CD14-positive monocyte (primary cell): ENCODE measurements around the gene SESN2. TPM values are rescaled to one million over a fixed set of nuclear protein-coding genes. Genes with fewer than 3 reads are reported as not detected.

Experiments used
- DNase-seq, 3 donors: peaks; one replicate each; pipeline ENCODE4 v3.0.0-alpha.2; 2011 to 2022
- H2AFZ ChIP-seq: 2 replicates; pipeline ENCODE4 v1.6.0; 2012; ENCODE audit warnings: mild to moderate bottlenecking, low read depth, low read length, inconsistent platforms; ENCODE audit not compliant: insufficient read depth, poor library complexity, severe bottlenecking
- H3K27ac ChIP-seq, 2 donors: 1 replicate in 1 of 2; 2 replicates in 1 of 2; pipeline ENCODE4 v1.5.1; 2012 to 2013; ENCODE audit warnings: low read length in 2 of 2, control low read depth in 1 of 2, inconsistent platforms in 1 of 2, low read depth in 1 of 2, mild to moderate bottlenecking in 1 of 2
- H3K27me3 ChIP-seq, 2 donors: one replicate each; pipeline versions ENCODE4 v1.6.0 to v1.6.1; 2011 to 2013; ENCODE audit warnings: low read length in 2 of 2; ENCODE audit not compliant: control insufficient read depth in 2 of 2, insufficient read depth in 2 of 2
- H3K36me3 ChIP-seq, 2 donors: replicated peaks in 1 of 2; 1 replicate in 1 of 2; 2 replicates in 1 of 2; pipeline versions ENCODE4 v1.5.1 to v1.6.1; 2012 to 2013; ENCODE audit warnings: low read length in 2 of 2, control low read depth in 1 of 2, inconsistent platforms in 1 of 2, mild to moderate bottlenecking in 1 of 2; ENCODE audit not compliant: insufficient read depth in 2 of 2, control insufficient read depth in 1 of 2
- H3K4me1 ChIP-seq, 2 donors: 1 replicate in 1 of 2; 2 replicates in 1 of 2; pipeline versions ENCODE4 v1.5.1 to v1.6.1; 2012 to 2013; ENCODE audit warnings: low read length in 2 of 2, control low read depth in 1 of 2, inconsistent platforms in 1 of 2, mild to moderate bottlenecking in 1 of 2, moderate library complexity in 1 of 2; ENCODE audit not compliant: insufficient read depth in 2 of 2, control insufficient read depth in 1 of 2
- H3K4me2 ChIP-seq: replicated peaks from 2 replicates; pipeline ENCODE3; 2012; ENCODE audit warnings: low read length, moderate library complexity, mild to moderate bottlenecking; ENCODE audit not compliant: poor library complexity, severe bottlenecking; ENCODE audit errors: extremely low read depth
- H3K4me3 ChIP-seq, 3 experiments: fragments of 200-600 bp in 1 of 3; sonication (generic) in 1 of 3; replicated peaks in 1 of 3; 1 replicate in 2 of 3; 2 replicates in 1 of 3; pipeline ENCODE4 v1.5.1; 2011 to 2013; ENCODE audit warnings: low read length in 3 of 3, mild to moderate bottlenecking in 3 of 3, control low read depth in 2 of 3, low read depth in 2 of 3, inconsistent platforms in 1 of 3, moderate library complexity in 1 of 3
- H3K79me2 ChIP-seq: 2 replicates; pipeline ENCODE4 v1.6.0; 2012; ENCODE audit warnings: mild to moderate bottlenecking, control low read depth, inconsistent platforms, low read length, moderate library complexity; ENCODE audit not compliant: insufficient read depth
- H3K9ac ChIP-seq: 2 replicates; pipeline ENCODE4 v1.6.0; 2017; ENCODE audit warnings: low read length, mild to moderate bottlenecking; ENCODE audit not compliant: insufficient read depth, poor library complexity, severe bottlenecking
- H3K9me3 ChIP-seq, 2 donors: replicated peaks in 1 of 2; 1 replicate in 1 of 2; 2 replicates in 1 of 2; pipeline versions ENCODE4 v1.5.1 to v1.6.1; 2012 to 2013; ENCODE audit warnings: low read length in 2 of 2, control low read depth in 1 of 2; ENCODE audit not compliant: control insufficient read depth in 1 of 2, insufficient read depth in 1 of 2
- H4K20me1 ChIP-seq: 2 replicates; pipeline ENCODE4 v1.6.0; 2012; ENCODE audit warnings: mild to moderate bottlenecking, low read length, control low read depth, moderate library complexity; ENCODE audit not compliant: insufficient read depth
- H3K27ac Mint-ChIP-seq, 7 donors: one replicate each; pipeline ENCODE4 v1.8.0; 2020; ENCODE audit warnings: mild to moderate bottlenecking in 7 of 7, mixed read lengths in 7 of 7, moderate library complexity in 6 of 7, inconsistent platforms in 2 of 7
- H3K27me3 Mint-ChIP-seq, 3 donors: one replicate each; pipeline ENCODE4 v1.8.0; 2021 to 2022; ENCODE audit warnings: low read depth in 3 of 3, mild to moderate bottlenecking in 3 of 3, mixed read lengths in 3 of 3, moderate library complexity in 3 of 3, inconsistent platforms in 1 of 3
- H3K36me3 Mint-ChIP-seq, 2 donors: one replicate each; pipeline ENCODE4 v1.8.0; 2020; ENCODE audit warnings: mixed read lengths in 2 of 2, inconsistent platforms in 1 of 2, mild to moderate bottlenecking in 1 of 2
- H3K4me1 Mint-ChIP-seq: one replicate; pipeline ENCODE4 v1.8.0; 2020; ENCODE audit warnings: mild to moderate bottlenecking, mixed read lengths
- H3K4me3 Mint-ChIP-seq, 2 donors: one replicate each; pipeline ENCODE4 v1.8.0; 2020; ENCODE audit warnings: mild to moderate bottlenecking in 2 of 2, mixed read lengths in 2 of 2, moderate library complexity in 1 of 2
- H3K9me3 Mint-ChIP-seq, 7 donors: one replicate each; pipeline ENCODE4 v1.8.0; 2020 to 2022; ENCODE audit warnings: mixed read lengths in 7 of 7, mild to moderate bottlenecking in 6 of 7, moderate library complexity in 6 of 7, inconsistent platforms in 2 of 7
- CTCF ChIP-seq: fragments of 200-600 bp; IDR thresholded peaks from one replicate; pipeline ENCODE4 v1.8.0; 2022; ENCODE audit warnings: antibody characterized with exemption, mild to moderate bottlenecking
- WGBS: methylation state at CpG from one replicate; pipeline ENCODE4 v1.1.5; 2013; ENCODE audit warnings: missing lambda C conversion rate; ENCODE audit not compliant: insufficient coverage; 5-methylcytosine and 5-hydroxymethylcytosine counted together
- intact Hi-C, 2 donors: fragments of 100-400 bp; cut with micrococcal nuclease; formaldehyde crosslinking; loops; one replicate each; pipeline versions ENCODE4 v1.15.0 to v1.15.1; 2023
- polyA plus RNA-seq, 3 donors: library from polyadenylated mRNA; depleted of rRNA in 1 of 3; unstranded in 2 of 3; stranded (reverse) in 1 of 3; fragments of 300-500 nt in 2 of 3; fragments of >200 nt in 1 of 3; fragmentation: Illumina TruSeq in 2 of 3; gene quantifications; 1 replicate in 2 of 3; 2 replicates in 1 of 3; pipeline ENCODE4 v1.2.3, GENCODE V29; 2012 to 2021

Gene SESN2
- polyA plus RNA-seq, 3 donors = 5.0 to 15.7 (median 5.1) TPM

- no peak for DNase-seq
- Histone ChIP-seq H3K27me3 (no peaks in the 10 kb centered on the region), H3K4me2 (no peak overlapping the region), H3K36me3 (peaks cover 0 to 9% of the 10 kb centered on the region in 2 donors), H3K9me3 (no peaks in the 10 kb centered on the region), H3K79me2 (peaks cover 24% of the 10 kb centered on the region), H3K4me1 (peaks cover 39 to 42% of the 10 kb centered on the region in 2 donors), H3K27ac (no peak overlapping the region), H3K4me3 (no peak overlapping the region), H2AFZ (no peak overlapping the region), H4K20me1 (no peaks in the 10 kb centered on the region), H3K9ac (no peak overlapping the region)
- intact Hi-C loops = no loop called here
- peaks cover 21% of the 10 kb centered on the region for H3K4me1 Mint-ChIP-seq
- peaks cover 0 to 2% (median 0%) of the 10 kb centered on the region in 3 donors for H3K27me3 Mint-ChIP-seq
- no peak for TF ChIP-seq CTCF
- H3K9me3 Mint-ChIP-seq = no peaks in the 10 kb centered on the region
- H3K4me3 Mint-ChIP-seq = no peak overlapping the region
- no peak overlapping the region for H3K27ac Mint-ChIP-seq
- 100% methylated on average over 1 of the region's 4 CpGs for WGBS
- H3K36me3 Mint-ChIP-seq = peaks cover 2 to 4% of the 10 kb centered on the region in 2 donors
Observed at GRCh38 chr1:28240024-28240423, 19.3 kb upstream of the SESN2 start.

GRCh38 chr1:28241638-28242241 is 17.6 kb upstream of the SESN2 start:
- H3K4me3 Mint-ChIP-seq = no peak overlapping the region
- Histone ChIP-seq H3K4me2 (no peak overlapping the region), H3K4me3 (no peak overlapping the region), H3K9ac (no peak overlapping the region), H3K79me2 (peaks cover 15% of the 10 kb centered on the region), H3K27me3 (no peaks in the 10 kb centered on the region), H3K36me3 (peaks cover 0 to 9% of the 10 kb centered on the region in 2 donors), H2AFZ (no peak overlapping the region), H3K27ac (no peak overlapping the region), H4K20me1 (no peaks in the 10 kb centered on the region), H3K4me1 (peaks cover 35 to 39% of the 10 kb centered on the region in 2 donors), H3K9me3 (no peaks in the 10 kb centered on the region)
- intact Hi-C loops = no loop called here
- H3K9me3 Mint-ChIP-seq = no peaks in the 10 kb centered on the region
- peaks cover 0 to 2% (median 0%) of the 10 kb centered on the region in 3 donors for H3K27me3 Mint-ChIP-seq
- WGBS = 92% methylated on average over 7 of the region's 10 CpGs
- TF ChIP-seq CTCF = no peak
- peaks cover 2 to 4% of the 10 kb centered on the region in 2 donors for H3K36me3 Mint-ChIP-seq
- no peak overlapping the region for H3K27ac Mint-ChIP-seq
- no peak for DNase-seq
- H3K4me1 Mint-ChIP-seq = peaks cover 26% of the 10 kb centered on the region
